NCI-H82 treated with DMSO at 0.1 percent for 48 hours (cell line): Measurements from ENCODE around the gene CLBA1.

Experiments
- DNase-seq: peaks from one replicate; lab custom pipeline; 2025; ENCODE audit not compliant: unreplicated experiment; lab: John Stamatoyannopoulos, UW

The CLBA1 gene

DNA sequence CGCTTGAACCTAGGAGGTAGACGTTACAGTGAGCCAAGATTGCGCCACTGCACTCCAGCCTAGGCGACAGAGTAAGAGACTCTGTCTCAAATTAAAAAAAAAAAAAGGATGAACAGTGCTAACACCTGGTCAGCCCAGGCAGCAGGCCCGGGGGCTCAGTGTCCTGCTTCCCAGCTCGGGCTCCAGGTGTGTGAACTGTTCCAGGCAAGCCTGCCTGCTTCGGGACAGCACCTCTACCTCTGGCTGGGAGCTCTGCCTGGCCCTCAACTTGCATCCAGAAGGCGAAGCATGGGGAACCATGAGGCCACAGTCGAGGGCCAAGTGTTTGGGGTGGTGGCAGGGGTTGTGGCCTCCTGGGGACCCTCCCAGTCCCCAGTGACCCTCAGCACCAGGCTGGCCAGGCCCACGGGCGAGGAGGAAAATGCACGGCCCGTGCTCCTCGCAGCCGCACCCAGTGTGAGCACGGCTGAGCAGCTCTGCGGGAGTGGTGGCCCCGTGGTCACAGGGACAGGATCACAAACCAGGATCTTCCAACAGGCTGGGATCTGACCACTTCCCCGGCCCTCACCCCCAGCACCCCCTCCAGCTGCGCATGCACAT lies 19.8 kb downstream of the CLBA1 start:
- DNase-seq = no peak

DNA sequence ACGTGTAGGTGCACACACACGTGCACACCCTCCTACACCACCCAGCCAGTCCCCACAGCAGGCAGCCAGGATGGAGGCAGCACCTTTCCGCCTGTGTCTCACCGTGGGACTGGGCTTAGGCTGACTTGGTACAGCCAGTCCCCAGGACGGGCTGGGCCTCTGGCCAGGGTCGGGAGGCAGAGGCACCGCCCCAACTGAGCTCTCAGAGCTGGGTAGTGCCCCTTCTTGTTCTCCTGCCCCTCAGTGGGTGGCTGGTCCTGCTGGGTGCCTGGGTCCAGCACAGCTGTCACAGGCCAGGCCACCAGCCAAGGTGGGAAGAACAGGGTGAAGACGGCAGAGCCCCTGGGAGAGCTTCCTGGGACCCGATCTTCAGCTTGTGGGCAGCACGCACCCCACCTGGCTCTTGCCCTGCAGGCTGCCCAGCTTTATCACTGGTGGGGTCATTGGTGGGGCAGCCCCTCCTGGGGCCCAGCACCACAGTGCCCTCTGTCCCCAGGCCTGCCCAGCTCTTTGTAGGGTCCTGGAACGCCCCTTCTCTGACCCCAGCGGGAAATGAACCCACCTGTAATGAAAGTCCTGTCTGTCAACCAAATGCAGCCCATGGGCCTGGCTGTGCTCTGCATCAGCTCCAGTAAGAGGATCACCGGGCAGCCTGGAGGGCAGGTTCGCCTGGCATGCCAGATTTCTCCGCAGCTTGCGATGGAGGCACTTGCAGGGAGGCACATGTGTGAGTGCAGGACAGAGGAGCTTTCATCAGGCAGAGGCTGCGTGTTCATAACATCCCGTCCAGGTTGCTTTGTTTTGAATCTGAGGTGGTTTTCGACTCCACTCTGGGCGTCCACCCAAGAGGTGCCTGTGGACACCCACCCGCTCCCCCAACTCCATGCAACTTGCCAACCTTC lies 20.6 kb downstream of the CLBA1 start:
- DNase-seq = no peak

DNA sequence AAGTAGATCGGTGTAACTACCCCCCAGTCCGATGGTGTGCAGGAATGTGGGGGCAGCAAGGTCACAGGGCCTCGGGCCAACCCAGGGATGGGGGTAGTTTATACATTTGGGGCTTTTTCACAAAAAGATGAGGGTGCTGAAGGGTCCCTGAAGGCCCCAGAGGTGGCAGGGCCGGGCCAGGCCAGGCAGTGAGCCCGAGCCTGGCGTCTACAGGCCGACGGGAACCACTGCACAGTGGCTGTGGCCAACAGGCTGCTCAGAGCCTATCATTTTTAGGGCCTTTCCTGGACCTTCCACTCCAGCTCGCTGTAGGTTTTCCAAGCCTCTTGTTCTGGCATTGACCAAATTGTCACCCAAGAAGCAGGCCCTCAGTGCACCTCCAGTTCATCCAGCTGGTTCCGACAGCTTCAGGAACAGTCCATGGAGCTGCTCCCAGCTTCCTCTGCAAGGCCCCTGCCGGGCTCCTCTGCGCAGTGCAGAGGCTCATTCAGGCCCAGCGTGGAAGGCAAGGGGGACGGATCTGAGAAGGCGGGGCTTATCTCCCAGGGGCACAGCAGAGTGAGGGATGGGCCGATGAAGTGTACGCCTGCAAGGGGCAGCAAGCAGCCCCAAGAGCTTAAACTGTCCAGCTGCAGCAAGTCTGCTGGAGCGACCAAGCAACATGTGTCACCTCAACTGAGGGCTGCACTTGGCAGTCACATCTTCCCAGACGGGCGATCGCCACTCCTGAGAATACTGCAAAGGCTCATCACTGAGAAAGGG lies 21.4 kb downstream of the CLBA1 start:
- DNase-seq = no peak

DNA sequence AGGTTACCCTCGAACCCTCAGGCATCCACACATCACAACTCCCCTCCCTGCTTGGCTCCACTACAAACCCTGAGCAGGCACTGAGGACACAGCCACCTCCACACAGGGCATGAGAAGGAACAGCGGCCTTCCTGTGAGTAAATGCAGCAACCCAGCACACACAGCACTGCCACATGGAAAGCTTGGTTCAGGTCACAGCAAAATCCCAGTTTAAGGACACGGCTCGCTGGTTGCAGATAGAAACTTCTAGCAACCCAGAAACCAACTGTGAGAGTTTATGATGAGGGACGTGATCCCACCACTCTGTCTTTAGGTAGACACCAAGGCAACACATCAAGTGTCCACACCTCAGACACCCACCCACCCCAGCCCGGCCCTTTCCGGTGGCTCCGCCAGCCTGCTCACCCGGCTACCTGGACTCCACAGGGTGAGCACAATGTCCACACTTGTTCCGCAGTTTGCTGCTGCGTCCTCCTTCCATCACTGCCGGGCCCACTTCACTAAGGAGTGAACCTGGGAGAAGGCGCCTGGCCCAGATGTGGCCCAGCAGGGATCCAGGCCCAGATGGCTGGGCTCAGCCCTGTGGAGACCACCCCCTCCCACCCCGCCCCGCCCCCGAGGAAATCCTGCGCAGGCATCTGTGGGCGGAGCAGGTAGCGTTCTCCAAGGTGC lies 22.1 kb downstream of the CLBA1 start:
- no peak for DNase-seq

DNA sequence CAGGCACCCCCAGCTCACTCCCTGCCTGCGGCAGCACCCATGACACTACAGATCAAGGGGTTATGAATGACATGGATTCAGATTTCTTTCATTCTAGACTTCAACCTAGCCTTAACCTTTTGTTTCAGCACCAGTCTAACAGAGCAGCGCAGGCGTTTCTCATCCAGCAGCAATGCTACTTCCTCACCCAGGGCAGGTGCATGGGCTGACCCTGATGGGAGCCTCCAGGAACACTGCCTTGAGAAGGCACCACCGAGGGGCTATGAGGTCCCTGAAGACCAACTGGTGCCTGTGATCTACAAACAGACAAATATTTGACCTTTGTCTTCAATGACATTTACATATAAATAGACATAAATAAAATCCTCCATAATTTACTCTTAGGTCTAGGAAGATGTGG lies 24.5 kb downstream of the CLBA1 start:
- no peak for DNase-seq

DNA sequence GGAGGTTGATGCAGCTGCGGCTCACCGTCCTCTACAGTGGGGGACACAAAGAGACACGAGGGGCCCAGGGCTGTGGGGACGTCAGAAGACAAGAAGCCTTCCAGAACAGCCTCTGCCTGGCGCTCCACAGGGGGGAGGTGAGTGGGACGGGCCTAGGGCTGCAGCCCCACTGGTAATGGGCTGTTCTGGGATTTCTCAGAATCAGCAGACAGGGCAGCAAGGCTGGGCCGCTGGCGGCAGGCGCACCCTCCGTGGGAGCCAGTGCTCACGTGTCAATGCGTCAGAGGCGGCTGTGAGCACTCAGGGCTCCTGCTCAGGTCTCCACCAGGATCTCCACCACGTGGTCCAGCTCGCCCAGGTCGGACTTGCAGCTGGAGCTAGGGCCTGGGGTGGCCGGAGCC lies 25.3 kb downstream of the CLBA1 start:
- no peak for DNase-seq

DNA sequence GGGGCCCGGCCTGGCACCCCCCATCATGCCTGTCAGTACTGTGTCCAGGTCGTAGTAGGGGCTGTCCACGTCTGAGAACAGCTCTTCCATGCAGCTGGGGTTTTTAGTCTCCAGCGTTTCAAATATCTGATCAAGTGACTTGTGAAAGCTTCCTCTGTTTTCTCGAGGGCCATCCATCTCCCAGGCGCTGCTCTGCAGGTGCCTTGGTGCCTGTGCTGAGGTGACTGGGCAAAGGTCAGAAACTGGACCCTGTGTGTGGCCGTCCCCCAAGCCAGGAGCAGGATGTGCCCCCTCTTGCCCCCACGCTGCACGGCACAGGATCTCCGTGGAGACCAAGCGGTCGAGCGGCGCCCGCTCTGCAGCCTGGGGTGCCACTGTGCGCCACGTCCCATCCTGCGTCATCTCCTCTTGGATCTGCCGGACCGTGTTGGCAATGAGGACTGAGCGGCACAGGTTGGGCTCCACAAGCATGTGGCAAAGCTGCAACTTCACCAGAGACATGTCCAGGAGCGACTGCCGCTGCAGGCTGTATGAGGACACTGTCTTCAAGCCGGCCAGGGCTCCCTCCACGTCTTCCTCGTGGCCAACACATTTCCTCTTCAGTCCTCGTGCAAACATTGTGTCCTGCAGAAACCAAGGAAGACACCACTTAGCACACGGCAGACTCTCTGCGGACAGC lies 25.9 kb downstream of the CLBA1 start:
- DNase-seq = no peak

DNA sequence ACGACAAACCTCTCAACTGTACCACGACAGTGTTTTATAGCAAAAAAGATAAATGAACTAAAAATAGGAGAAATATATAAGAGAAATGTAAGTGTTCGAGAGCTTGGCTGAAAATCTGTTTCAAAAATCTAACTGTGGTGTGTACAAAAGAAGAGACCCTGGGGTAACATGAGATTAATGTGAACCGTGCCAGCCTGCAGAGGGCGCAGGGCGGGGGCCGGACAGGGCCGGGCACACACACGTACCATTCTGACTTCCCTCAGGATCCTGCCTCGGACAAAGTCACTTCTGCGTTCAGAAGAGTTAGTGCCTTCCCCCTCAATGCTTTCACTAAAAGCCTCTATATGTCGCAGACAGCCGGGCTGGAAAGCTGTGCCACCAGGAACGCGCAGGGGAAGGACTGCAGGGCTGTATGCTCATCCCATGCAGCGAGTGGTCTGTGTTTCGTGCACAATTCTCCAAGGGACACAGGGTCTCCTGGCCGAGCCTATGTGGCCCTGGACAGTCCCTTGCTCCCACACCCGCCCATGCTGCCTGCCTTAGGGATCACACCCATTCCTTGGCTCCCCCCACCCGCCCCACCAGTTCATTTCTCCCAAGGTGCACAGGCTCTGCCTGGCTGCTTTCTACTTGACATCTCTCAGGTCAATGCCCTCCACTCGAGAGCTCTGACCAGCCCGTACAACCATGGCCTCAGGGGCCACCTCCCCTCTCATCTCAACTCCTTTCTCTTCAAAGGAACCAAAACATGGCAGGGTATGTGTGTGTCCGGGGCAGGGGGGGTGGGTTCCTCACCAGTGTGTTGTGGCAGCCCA lies 26.8 kb downstream of the CLBA1 start:
- no peak for DNase-seq

DNA sequence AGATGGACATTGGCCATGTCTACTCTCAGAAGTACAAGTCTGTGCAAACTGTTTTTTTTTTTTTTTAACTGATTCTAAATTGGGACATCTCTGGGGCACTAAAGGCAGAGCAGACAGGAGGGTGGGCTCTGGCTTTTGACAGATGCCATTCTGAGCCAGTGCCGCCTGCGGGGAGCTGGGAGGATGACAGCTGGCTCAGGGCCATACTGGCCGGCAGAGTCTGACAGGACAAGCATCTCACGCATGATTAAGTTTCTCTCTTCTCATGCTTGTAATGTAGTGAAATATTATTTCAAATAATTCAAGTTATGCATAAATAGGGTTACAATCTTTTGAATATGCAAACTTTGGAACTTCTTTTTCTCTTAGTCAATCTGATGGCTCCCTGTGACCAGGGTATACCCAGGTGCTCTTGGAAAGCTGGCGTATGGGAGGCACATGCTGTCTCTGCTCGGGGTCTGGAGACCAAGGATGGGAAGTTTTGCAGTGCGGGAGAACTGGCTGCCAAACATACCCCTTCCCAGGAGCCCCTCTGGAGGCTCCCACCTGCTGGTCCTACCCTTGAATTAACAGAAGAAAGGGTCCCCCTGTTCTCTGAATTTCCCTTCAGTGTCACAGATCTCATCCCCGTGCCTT lies 27.7 kb downstream of the CLBA1 start:
- DNase-seq = no peak

DNA sequence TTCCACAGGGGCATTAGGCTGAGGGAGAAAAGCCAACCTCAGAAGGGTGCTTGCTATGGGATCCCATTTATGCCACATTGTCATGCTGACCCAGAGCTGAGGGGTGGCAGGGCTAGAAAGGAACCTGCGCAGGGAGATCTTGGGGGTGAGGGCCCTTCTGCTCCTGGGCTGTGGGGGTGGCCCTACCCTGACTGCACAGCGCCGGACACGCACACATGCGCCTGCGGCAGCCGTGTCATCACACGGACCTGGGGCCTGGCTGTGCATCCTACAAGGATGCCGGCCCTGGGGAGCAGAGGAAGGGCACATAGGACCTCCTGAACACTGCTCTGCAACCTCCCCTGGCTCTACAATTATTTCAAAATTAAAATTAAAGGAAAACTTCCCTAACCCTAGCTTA lies 28.4 kb downstream of the CLBA1 start:
- DNase-seq = no peak

DNA sequence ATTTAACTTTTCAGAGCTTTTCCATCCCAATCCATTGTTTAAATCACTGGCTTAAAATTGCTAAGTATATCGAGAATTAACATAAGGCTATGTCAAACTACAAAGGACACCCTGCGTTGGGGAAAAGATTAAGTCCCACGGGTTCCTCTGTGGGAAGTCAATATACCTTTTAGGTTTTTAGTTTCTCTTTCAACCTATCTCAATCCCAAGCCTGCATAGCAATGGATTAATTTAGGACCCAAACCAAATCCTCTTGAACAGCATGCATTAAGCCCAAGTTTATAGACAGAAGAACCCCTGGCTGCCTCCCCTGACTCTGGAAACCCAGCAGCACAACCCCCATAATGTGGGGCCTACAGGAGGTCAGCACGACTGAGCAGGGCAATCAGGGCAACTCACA lies 29.0 kb downstream of the CLBA1 start:
- no peak for DNase-seq

DNA sequence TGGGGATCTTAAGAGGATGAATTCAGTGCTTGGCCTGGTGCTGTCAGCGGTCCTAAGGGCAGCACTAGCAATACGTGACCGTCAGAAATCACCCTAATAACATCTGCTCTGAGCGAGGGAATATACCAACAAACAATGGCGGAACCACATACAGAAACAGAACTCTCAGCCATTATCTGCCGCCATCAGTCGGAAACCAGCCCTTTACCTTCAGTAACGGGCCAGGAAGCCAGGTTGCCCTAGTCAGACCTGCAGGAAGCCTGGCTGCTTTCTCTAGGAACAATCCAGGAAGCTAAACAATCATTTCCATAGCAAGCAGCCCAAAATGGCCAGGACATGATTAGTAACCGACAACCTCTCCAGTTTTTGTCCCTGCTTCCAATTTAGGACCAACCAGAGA lies 29.7 kb downstream of the CLBA1 start:
- DNase-seq = no peak

DNA sequence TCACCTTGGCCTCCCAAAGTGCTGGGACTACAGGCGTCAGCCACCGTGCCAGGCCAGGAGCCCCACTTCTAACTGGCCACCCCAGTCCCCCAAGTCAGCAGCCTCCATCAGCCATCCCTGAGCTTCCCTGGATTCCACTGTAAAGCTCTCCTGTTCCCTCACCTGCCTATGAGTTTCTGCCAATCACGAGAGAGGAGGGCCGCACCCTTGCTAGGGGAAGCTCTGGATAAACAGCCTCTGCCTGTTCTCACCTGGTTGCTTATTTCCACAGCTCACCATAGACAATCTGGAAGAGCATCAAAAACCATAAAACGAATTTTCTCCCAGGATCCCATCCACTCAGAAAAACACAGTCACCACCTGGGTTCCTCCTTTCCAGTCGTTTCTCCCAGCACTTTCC lies 30.3 kb downstream of the CLBA1 start:
- no peak for DNase-seq

DNA sequence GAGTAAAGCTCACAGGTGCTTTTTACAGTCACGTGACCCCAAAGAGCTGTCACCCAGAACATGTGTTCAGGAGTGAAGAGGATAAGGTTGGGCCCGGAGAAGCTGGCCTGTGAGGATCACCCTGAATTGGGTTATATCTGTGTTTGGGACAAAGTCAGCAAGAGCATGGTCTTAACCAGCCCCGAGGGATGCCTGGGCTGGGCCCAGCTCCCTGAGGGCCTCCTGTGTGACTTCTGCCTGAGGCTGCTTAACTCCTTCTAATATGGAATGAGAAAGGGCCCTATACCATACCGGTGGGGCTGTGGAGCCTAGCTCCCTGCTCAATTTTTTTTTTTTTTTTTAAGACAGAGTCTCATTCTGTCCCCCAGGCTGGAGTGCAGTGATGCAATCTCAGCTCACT lies 32.8 kb downstream of the CLBA1 start:
- no peak for DNase-seq

DNA sequence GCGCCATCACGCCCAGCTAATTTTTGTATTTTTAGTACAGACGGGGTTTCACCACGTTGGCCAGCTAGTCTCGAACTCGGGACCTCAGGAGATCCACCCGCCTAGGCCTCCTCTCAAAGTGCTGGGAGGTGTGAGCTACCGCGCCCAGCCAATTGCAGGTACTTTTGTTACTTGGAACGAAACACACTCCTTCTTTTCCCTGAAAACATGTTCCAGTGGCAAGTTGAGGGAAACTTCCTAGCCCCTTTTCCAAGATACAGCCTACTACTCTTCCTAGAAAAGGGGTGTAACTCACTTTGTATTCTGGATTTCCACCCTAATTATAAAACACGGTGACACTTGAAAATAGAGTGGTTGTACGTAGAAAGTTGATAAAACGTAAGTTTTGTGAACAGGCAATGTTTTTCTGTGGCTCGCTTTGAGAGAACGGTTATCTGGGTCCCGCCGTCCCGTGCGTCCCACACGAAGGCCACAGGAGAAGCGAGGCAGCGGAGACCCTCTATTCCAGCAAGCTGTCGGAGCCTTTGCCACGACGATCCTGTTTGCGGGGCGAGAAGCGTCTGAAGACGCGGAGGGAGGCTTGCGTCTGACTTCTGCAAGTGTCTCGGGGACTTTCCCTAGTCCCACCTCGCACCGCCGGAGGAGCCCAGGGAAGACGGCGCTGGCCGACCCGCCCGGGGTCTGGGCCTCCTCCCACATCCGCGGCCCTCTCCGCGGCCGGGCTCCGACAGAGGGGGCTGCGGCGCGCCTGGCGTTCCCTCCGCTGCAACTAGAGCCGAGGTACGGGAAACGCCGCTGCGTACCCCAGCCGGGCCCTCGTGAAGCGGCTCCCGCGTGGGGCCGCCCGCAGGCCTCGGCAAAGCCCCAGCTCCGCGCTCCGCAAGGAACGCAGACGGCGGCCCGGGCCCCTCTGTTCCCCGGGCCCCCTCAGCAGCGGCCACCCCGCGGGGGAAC lies 34.5 kb downstream of the CLBA1 start:
- DNase-seq = no peak

DNA sequence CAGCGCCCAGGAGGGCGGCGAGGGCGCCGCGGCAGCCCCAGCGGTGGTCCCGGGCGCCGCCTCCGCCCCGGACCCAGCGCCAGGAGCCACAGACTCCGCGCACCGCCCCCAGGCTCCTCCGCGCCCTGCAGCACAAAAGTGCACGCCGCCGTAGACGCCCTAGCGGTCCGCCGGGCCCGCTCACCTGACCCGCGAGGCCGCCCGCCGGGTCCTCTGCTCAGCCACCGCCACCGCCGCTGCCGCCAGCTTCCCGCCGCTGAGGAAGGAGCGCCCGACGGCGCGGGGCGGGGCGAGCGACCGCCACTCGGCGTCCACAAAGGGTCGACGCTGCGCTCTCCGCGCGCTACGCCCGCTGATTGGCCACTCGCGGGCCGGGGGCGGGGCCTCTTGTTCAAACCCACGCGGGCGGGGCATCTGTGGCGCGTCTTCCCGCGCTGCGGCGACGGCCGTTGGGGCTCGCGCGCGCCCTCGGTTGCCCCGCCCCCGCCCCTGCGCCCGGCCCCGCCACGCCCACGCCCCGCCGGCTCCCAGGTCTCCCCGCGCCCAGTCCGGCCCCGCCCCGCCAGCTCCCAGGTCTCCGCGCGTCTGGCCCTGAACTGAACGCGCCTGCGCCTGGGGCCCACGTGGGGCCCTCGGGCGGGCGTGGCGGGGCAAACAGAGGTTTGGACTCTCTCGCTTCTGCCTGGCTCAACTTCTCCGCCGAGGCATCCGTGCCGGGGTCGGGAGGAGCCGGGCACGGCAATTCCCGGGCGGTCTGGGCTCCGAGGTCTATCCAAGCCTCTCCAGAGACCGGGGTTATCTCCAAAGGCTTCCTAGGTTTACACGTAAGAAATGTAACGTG lies 35.4 kb downstream of the CLBA1 start, which contains the start of gene CDCA4:
Gene CDCA4 (minus strand): TSS at position 269 of the 841 bp plus-strand sequence. CDS start 9,154 bp downstream, outside the sequence.
- DNase-seq = peak; percentile 93

DNA sequence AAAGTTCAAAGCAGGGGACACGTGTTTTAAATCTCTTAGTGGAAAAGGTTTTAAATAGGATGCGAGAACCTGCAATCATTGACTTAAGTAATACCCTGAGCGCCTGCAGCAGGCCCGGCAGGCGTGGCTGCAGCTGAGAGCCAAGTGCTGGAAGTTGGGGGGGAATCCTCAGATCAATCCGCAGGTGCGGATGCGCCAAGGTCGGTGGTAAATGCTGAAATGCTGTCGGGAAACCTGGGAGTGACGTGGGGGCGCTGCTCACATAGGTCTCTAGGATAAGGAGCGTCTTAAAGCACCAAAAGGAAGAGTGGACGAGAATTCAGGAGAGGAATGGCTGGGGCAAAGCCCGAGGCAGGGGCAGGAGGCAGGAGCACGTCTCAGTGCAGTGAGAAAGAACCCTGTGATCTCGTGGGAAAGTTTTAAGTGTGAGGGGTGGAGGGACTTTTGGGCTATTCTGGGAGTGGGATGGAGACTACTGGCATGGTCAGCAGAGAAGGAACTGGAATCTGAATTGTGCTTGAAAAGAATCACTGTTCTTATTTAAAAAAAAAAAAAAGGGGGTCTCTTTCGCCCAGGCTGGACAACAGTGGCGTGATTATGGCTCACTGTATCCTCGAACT lies 36.2 kb downstream of the CLBA1 start:
- peak; percentile 47 for DNase-seq
